ENCODE data around the gene PREX1. TPM values are rescaled to one million over a fixed set of nuclear protein-coding genes. Genes with fewer than 3 reads are reported as not detected.

PREX1 gene
- total RNA-seq, 1 experiment from 2014 or later, result 20.0 TPM

GRCh38 chr20:48690888-48691287 lies 136.9 kb downstream of the PREX1 start:
- no peaks in the 10 kb centered on the region for H3K36me3 ChIP-seq (ENCODE audit: control insufficient read depth, insufficient read depth, low read length)
- no peak overlapping the region for H3K27ac ChIP-seq (ENCODE audit: low read length)
- no peaks in the 10 kb centered on the region for H3K9me3 ChIP-seq (ENCODE audit: control insufficient read depth, insufficient read depth, low read depth, low read length)
- H3K27me3 ChIP-seq (ENCODE audit: control insufficient read depth, insufficient read depth, low read length), result no peaks in the 10 kb centered on the region
- TF ChIP-seq SIN3A (IDR thresholded peaks at IDR 0.05; ENCODE audit: borderline replicate concordance, insufficient read depth, low read depth, low read length), result no peak
- no peak for TF ChIP-seq CTCF (IDR thresholded peaks at IDR 0.05)
- no peak for TF ChIP-seq POLR2AphosphoS5 (IDR thresholded peaks at IDR 0.05; ENCODE audit: low read depth, low read length)
- no peak for TF ChIP-seq TCF7L2 (IDR thresholded peaks at IDR 0.05; ENCODE audit: low read depth, low read length)
- TF ChIP-seq REST (IDR thresholded peaks at IDR 0.05; ENCODE audit: insufficient read depth in 1 of 2, low read depth in 2 of 2, low read length in 1 of 2), result no peak
- ATAC-seq (no peak), DNase-seq (ENCODE audit: low read depth, low spot score) (no peak)
- POLR2A ChIA-PET, result no interaction called here
- H3K4me3 ChIP-seq (ENCODE audit: low read depth in 2 of 2, low read length in 2 of 2), result no peak overlapping the region
- BruUV-seq (replicated peaks), result no TSS peak
- in situ Hi-C loops (cut with HindIII; ENCODE audit: low pct_unique_long_range_greater_than_20kb, low sequenced_read_pairs) (no loop called here), intact Hi-C loops (cut with micrococcal nuclease; ENCODE audit: unreplicated experiment) (no loop called here)
- H3K4me1 ChIP-seq (ENCODE audit: control insufficient read depth, insufficient read depth, low read length), result peaks cover 7% of the 10 kb centered on the region; the same call in 1 of the 2 replicates
- CTCF ChIA-PET, result interaction anchor here (0.6 kb wide), 1 partner anchor 11 kb away, joined by 5 read pairs; no protein-coding TSS in a partner anchor

GRCh38 chr20:48689874-48690571 lies 137.8 kb downstream of the PREX1 start:
- no peak overlapping the region for H3K27ac ChIP-seq (ENCODE audit: low read length)
- no peaks in the 10 kb centered on the region for H3K9me3 ChIP-seq (ENCODE audit: control insufficient read depth, insufficient read depth, low read depth, low read length)
- no TSS peak for BruUV-seq (replicated peaks)
- H3K4me1 ChIP-seq (ENCODE audit: control insufficient read depth, insufficient read depth, low read length), result peaks cover 7% of the 10 kb centered on the region; the same call in 1 of the 2 replicates
- no peak overlapping the region for H3K4me3 ChIP-seq (ENCODE audit: low read depth in 2 of 2, low read length in 2 of 2)
- no peak for DNase-seq (ENCODE audit: low read depth, low spot score)
- in situ Hi-C loops (cut with HindIII; ENCODE audit: low pct_unique_long_range_greater_than_20kb, low sequenced_read_pairs) (no loop called here), intact Hi-C loops (cut with micrococcal nuclease; ENCODE audit: unreplicated experiment) (no loop called here)
- ChIA-PET POLR2A (no interaction called here), CTCF (interaction anchor here (0.6 kb wide), 1 partner anchor 12 kb away, joined by 5 read pairs; no protein-coding TSS in a partner anchor)
- no peak for ATAC-seq
- TF ChIP-seq REST (IDR thresholded peaks at IDR 0.05; ENCODE audit: insufficient read depth in 1 of 2, low read depth in 2 of 2, low read length in 1 of 2) (no peak), POLR2AphosphoS5 (IDR thresholded peaks at IDR 0.05; ENCODE audit: low read depth, low read length) (no peak), TCF7L2 (IDR thresholded peaks at IDR 0.05; ENCODE audit: low read depth, low read length) (no peak), SIN3A (IDR thresholded peaks at IDR 0.05; ENCODE audit: borderline replicate concordance, insufficient read depth, low read depth, low read length) (no peak), CTCF (IDR thresholded peaks at IDR 0.05) (no peak)
- no peaks in the 10 kb centered on the region for H3K27me3 ChIP-seq (ENCODE audit: control insufficient read depth, insufficient read depth, low read length)
- H3K36me3 ChIP-seq (ENCODE audit: control insufficient read depth, insufficient read depth, low read length), result no peaks in the 10 kb centered on the region

All from Panc1 (cell line).